Prostate gland (tissue), 2 donors: Measurements from ENCODE around the gene CNPPD1.

Experiments
- POLR2A ChIP-seq: fragments of 450-650 bp; IDR thresholded peaks from one replicate; pipeline ENCODE4 v1.6.1; 2016; ENCODE audit warnings: antibody characterized with exemption, mild to moderate bottlenecking
- POLR2AphosphoS5 ChIP-seq: sonication (generic); formaldehyde crosslinking; IDR thresholded peaks from one replicate; pipeline ENCODE4 v1.6.1; 2017; ENCODE audit warnings: antibody characterized with exemption
- TF ChIP-seq, protein P1 (sequence below), 4 experiments: fragments of 200-600 bp in 2 of 4; fragments of 450-650 bp in 2 of 4; sonication (generic) in 2 of 4; IDR thresholded peaks; 1 replicate in 3 of 4; 2 replicates in 1 of 4; pipeline ENCODE4 v1.5.1; 2016 to 2019; ENCODE audit warnings: antibody characterized with exemption in 4 of 4, mild to moderate bottlenecking in 2 of 4, moderate library complexity in 2 of 4

DNA sequence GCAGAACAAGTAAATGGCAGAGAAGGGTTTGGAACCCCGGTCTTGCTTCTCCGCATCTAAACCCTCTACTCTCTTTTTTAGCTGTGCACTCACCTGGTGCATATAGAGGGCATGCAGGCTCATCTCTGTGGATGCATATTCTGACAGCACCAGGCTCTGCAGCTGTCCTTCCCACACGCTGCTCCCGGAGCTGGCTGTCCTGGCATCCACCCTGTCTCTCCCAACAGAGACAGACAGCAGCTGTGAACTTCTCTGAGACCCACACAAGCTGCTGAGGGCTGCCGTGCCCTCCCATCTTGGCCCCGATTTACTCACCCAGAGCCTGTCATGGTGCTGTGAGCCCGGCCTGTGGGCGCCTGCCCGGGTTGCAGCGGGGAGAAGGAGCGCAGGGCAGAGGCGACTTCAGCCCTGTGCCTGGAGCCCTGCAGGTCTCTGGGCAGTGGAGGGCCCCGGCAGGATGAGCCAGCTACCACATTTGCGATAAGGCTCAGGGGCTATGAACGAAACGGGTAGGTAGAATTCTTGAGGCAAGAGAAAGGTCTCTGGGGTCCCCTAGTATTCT is 45.3 kb upstream of the CNPPD1 start:
- TF ChIP-seq, protein P1, sequence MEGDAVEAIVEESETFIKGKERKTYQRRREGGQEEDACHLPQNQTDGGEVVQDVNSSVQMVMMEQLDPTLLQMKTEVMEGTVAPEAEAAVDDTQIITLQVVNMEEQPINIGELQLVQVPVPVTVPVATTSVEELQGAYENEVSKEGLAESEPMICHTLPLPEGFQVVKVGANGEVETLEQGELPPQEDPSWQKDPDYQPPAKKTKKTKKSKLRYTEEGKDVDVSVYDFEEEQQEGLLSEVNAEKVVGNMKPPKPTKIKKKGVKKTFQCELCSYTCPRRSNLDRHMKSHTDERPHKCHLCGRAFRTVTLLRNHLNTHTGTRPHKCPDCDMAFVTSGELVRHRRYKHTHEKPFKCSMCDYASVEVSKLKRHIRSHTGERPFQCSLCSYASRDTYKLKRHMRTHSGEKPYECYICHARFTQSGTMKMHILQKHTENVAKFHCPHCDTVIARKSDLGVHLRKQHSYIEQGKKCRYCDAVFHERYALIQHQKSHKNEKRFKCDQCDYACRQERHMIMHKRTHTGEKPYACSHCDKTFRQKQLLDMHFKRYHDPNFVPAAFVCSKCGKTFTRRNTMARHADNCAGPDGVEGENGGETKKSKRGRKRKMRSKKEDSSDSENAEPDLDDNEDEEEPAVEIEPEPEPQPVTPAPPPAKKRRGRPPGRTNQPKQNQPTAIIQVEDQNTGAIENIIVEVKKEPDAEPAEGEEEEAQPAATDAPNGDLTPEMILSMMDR (IDR thresholded peaks at IDR 0.05), result no peak
- TF ChIP-seq POLR2A, result no peak
- TF ChIP-seq POLR2AphosphoS5, result no peak
